ENCODE data around the gene CRYGN. TPM values are rescaled to one million over a fixed set of nuclear protein-coding genes. Genes with fewer than 3 reads are reported as not detected.

CRYGN gene, protein sequence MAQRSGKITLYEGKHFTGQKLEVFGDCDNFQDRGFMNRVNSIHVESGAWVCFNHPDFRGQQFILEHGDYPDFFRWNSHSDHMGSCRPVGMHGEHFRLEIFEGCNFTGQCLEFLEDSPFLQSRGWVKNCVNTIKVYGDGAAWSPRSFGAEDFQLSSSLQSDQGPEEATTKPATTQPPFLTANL
- total RNA-seq = not detected in 2 replicates

DNA sequence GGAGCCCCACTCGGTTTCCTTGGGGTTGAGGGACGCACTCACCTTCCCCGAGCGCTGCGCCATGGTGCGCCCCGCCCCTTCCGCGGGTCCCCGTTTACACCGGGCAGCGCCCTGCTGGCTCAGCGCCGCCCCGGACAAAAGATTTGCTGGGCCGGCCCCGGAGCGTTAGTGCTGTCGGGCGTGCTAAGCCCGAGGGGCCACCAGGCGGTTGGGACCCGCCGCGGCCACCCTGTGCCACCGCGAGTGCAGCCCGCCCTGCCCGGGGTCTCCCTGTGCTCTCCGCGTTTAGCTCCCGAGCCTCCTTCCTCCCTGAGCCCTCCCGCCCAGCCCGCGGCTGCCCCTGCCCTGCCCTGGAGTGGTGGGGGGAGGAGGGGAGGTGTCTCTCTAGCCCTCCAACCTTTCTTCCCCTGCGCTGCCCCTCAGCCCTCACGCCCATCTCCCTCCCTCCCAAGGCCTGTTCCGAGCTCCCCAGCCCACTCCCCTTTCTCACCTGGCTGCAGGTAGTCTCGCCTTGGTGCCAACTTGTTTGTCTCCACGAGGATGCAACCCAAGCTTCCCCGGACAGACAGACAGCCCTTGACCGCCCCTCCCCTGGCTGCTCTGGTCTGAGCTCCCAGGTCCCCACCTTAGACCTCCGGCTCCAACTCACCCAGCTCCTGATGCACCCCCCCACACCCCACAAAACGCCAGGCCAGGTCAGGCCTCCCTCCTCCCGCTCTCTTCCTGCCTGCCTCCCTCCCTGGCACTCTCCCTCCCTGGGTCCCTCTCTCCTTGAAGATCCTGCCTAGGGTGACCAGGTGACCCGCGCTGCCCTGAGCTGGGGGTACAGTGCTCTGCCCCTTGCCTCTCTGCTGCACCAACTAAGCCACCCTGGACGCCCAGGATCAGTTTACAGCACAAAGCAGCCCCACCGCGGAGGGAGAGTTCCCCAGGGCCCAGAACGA lies at the start of gene CRYGN:
Gene CRYGN, minus strand, starts transcription at position 287 of the 944 bp plus-strand sequence. Its CDS starts 224 bp downstream, at position 63.

DNA sequence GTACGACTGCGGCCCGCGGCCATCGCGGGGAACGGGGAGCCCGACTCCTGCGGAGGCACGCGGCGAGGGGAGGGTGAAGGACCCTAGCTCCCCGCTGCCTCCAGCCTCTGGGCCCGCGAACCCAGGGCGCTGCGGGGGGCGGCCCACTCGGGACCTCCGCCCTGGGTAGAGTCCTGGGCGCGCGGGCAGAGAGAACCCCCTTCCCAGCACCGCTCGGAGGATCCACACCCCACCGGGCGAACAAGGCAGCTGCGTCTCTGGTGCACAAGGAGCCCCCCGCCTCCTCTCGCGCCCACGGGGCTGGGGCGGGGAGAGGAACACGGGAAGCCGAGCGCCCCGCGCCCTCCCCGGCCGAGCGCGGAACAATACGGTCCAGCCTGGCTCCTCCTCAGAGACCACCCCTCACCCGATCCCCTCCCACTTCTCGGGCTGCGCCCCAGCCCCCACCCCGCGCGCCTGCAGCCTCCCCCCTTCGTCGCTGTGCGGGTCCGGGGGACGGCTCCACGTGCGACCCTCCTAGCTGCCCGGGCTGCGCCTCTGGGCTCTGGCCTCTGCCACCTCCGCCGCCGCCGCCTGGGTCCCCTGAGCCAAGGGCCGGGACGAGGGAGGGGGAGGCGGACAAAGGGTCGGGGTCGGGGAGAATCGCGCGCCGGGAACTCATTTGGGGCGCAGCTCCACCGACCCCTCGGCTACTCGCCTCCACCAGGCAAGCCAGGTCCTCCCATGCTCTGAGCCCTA lies 30.1 kb downstream of the CRYGN start, which contains the start of gene WDR86:
Gene WDR86, minus strand, starts transcription at position 372 of the 738 bp plus-strand sequence. CDS start 449 bp downstream, outside the sequence.

Small RNA genes lying within 50 kb of the gene (small RNA-seq; reads per million reads assigned to genes)
- not detected for gene MIR3907
- gene RN7SL76P = 0.21 reads per million

Other genes starting within 250 kb of the CRYGN start
- gene H2BK1, start 229.7 kb downstream of the CRYGN start, total RNA-seq = not detected in 2 replicates
- gene ABCF2, start 212.9 kb downstream of the CRYGN start, total RNA-seq = 77.8 and 86.2 TPM in 2 replicates
- gene CHPF2, start 207.7 kb downstream of the CRYGN start, total RNA-seq = 59.7 and 61.5 TPM in 2 replicates
- 5.6 and 5.8 TPM in 2 replicates for gene SMARCD3, start 191.4 kb downstream of the CRYGN start, total RNA-seq
- 48.6 and 52.5 TPM in 2 replicates for gene NUB1, start 98.3 kb downstream of the CRYGN start, total RNA-seq
- not detected in 2 replicates for gene WDR86, start 30.1 kb downstream of the CRYGN start, total RNA-seq
- gene RHEB, start 79.8 kb upstream of the CRYGN start, total RNA-seq = 98.8 and 110 TPM in 2 replicates

Data from thoracic aorta endothelial cell (primary cell).